ENCODE results near the gene EYA2. TPM values are rescaled to one million over a fixed set of nuclear protein-coding genes. Genes with fewer than 3 reads are reported as not detected.

The EYA2 gene
- total RNA-seq, 4 donors from 2014 or later: 8.9 to 18.0 (median 9.5) TPM

DNA sequence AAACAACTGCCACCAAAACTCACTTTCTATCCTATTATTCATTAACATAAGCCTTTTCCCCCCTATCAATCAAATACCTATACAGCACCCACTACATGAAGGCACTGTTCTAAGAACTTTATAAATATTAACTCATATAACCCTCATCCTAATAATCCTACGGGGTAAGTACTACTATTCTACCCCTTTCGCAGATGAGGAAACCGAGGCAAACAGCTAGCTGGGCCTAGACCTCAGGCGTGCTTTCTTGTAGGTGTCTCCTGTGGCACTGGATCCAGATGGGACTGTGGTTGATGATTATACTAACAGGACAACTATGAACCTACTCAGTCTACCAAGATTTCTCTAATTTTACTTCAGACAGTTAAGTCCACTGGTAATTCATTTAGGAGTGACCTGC is 330.2 kb downstream of the EYA2 start:
- DNase-seq (ENCODE audit: low spot score) (no peak), ATAC-seq (ENCODE audit: low FRiP score) (no peak)
- TF ChIP-seq, protein P1, sequence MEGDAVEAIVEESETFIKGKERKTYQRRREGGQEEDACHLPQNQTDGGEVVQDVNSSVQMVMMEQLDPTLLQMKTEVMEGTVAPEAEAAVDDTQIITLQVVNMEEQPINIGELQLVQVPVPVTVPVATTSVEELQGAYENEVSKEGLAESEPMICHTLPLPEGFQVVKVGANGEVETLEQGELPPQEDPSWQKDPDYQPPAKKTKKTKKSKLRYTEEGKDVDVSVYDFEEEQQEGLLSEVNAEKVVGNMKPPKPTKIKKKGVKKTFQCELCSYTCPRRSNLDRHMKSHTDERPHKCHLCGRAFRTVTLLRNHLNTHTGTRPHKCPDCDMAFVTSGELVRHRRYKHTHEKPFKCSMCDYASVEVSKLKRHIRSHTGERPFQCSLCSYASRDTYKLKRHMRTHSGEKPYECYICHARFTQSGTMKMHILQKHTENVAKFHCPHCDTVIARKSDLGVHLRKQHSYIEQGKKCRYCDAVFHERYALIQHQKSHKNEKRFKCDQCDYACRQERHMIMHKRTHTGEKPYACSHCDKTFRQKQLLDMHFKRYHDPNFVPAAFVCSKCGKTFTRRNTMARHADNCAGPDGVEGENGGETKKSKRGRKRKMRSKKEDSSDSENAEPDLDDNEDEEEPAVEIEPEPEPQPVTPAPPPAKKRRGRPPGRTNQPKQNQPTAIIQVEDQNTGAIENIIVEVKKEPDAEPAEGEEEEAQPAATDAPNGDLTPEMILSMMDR (IDR thresholded peaks at IDR 0.05): no peak

GRCh38 chr20:47225458-47225857 is 330.8 kb downstream of the EYA2 start:
- DNase-seq (ENCODE audit: low spot score) (no peak), ATAC-seq (ENCODE audit: low FRiP score) (no peak)
- TF ChIP-seq, protein P1 (IDR thresholded peaks at IDR 0.05): no peak

DNA sequence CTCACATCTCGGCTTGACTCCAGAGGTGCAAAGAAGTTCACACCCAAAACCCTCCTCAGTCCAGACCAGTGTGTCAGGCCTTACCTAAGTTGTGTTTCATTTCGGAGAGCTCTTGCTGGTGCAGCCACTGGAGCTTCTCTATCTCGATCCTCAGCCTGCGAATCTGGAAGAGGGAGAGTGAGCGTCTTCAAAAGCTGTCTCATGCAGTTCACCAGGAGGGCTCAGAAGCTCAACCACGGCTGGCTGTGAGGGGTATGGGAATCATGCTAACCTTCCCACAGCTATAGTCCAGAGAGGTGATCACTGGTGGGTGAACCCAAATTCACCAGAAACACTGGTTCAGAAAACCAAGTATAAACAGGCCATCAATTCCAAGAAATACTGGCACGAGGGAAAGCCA is 332.5 kb downstream of the EYA2 start:
- DNase-seq (ENCODE audit: low spot score) (no peak), ATAC-seq (ENCODE audit: low FRiP score) (no peak)
- TF ChIP-seq, protein P1 (IDR thresholded peaks at IDR 0.05): no peak

DNA sequence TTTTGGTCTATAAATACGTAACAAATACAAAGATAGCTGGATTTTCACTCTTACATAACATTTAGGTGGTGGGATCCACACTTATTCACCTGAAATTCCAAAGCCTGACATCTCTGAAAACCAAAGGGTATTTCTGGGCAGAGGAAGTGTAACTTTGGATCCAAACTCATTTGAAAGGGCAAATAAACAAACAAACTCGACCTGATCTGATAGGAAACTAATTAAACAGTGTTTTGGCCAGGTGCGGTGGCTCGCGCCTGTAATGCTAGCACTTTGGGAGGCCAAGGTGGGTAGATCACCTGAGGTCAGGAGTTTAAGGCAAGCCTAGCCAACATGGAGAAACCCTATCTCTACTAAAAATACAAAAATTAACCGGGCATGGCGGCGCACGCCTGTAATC is 332.9 kb downstream of the EYA2 start:
- no peak for DNase-seq (ENCODE audit: low spot score)
- TF ChIP-seq, protein P1 (IDR thresholded peaks at IDR 0.05): no peak
- no peak for ATAC-seq (ENCODE audit: low FRiP score)

DNA sequence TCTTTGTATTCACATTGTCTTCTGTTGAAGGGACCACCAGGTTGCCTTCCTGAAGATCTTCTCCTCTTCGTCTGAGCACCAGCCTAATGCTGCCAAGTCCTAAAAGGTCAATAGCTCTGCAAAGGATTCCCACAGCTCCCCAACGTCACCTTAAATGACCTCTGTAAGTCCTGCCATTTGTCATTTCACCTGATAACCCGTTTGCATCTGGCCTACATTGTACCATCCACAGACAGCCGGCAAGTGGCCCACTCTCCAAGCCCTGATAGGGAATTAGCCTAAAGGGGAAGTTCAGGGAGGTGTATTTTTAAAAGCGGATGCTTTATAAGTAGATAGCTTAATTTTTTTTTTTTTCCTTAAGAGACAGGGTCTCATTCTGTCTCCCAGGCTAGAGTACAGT is 334.0 kb downstream of the EYA2 start:
- TF ChIP-seq, protein P1 (IDR thresholded peaks at IDR 0.05): no peak
- DNase-seq (ENCODE audit: low spot score) (no peak), ATAC-seq (ENCODE audit: low FRiP score) (no peak)

DNA sequence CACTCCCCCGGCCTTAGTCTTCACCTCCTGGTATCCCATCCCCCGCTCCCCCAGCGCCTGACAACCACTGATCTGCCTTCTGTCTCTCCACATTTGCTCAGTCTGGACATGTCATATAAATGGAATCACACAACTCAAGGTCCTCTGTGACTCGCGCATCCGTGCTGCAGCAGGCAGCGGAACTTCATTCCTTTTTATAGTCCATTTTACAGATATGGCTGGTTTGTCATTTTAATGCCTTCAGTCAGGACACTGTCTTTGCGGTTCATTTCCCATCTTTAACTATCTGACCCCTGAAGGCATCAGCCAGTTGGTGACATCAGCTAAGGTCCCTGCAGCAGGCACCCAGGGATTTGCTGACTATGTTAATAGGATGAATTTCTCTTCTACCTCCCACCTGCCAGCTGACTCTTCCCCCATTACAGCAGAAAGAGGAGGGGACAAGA is 336.2 kb downstream of the EYA2 start:
- TF ChIP-seq, protein P1 (IDR thresholded peaks at IDR 0.05): no peak
- DNase-seq (ENCODE audit: low spot score): no peak
- ATAC-seq (ENCODE audit: low FRiP score): no peak

DNA sequence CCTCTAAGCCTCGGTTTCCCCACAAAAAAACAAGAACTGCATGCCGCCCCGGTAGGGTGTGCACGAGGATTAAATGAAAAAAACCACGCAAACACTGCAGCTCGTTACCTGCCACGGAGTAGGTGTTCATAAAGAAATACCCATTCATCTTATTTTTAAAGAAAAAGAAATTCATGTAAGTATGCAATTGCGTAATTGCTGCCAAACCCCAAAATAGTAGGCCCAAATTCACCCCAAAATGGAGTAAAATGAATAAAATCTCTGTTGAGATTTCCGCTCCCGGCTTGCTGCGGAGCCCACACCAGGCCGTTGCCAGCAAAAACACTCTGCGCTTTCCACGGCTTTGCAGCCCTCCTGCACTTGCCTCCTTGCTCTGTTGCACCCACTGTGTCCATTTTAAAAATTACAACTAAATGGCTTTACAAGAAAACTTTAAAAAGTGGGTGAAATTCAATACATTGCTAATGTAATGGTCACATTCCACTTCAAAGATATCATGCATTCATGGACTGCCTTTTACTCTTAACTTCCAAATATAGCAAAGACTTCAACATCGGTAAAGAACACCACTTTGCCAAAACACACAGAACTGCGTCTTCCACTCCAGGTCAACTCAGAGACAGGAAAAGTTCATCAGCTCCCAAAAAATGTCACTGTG is 336.9 kb downstream of the EYA2 start:
- TF ChIP-seq, protein P1 (IDR thresholded peaks at IDR 0.05): no peak
- ATAC-seq (ENCODE audit: low FRiP score) (no peak), DNase-seq (ENCODE audit: low spot score) (no peak)
